HEK293 (cell line): Measurements from ENCODE around the gene ARPC1B.

Source experiments
- CTCF ChIA-PET: fragments of 350-600 bp; formaldehyde crosslinking; extraction: SDS; loops from one replicate; lab custom pipeline; 2021; ENCODE audit warnings: antibody characterized with exemption; lab: Yijun Ruan, JAX
- POLR2A ChIA-PET: fragments of 300-600 bp; formaldehyde crosslinking; extraction: SDS; loops from one replicate; lab custom pipeline; 2020; ENCODE audit warnings: antibody characterized with exemption, inconsistent platforms; lab: Yijun Ruan, JAX
- H3K27ac ChIP-seq: fragments of 200-500 bp; sonication (Bioruptor generic); 2 replicates; pipeline ENCODE4 v1.5.1; 2014; ENCODE audit warnings: low read depth, low read length, control low read depth, inconsistent platforms; ENCODE audit errors: extremely low read depth
- H3K36me3 ChIP-seq, 2 experiments: fragments of 200-500 bp in 1 of 2; sonication (Bioruptor generic) in 1 of 2; 1 replicate in 1 of 2; 2 replicates in 1 of 2; pipeline ENCODE4 v1.5.1; 2014 to 2017; ENCODE audit warnings: inconsistent platforms in 2 of 2, low read length in 2 of 2; ENCODE audit not compliant: control insufficient read depth in 2 of 2, insufficient read depth in 1 of 2
- H3K4me1 ChIP-seq: fragments of 200-500 bp; sonication (Bioruptor generic); 2 replicates; pipeline ENCODE4 v1.5.1; 2014; ENCODE audit warnings: mild to moderate bottlenecking, low read length, inconsistent platforms; ENCODE audit not compliant: control insufficient read depth, insufficient read depth
- H3K4me3 ChIP-seq: 2 replicates; pipeline ENCODE4 v1.5.1; 2011; ENCODE audit warnings: low read depth, mild to moderate bottlenecking, control low read depth, low read length, moderate library complexity
- H3K9me3 ChIP-seq: fragments of 200-500 bp; sonication (Bioruptor generic); 2 replicates; pipeline ENCODE4 v1.5.1; 2014; ENCODE audit warnings: low read depth, low read length, inconsistent platforms; ENCODE audit not compliant: control insufficient read depth, insufficient read depth
- EGR2 ChIP-seq: fragments of 450-650 bp; formaldehyde crosslinking; IDR thresholded peaks from 2 replicates; pipeline ENCODE4 v1.5.1; 2016; ENCODE audit warnings: low read depth, missing biosample characterization, missing genetic modification characterization
- IKZF3 ChIP-seq: fragments of 450-650 bp; IDR thresholded peaks from 2 replicates; pipeline ENCODE4 v1.5.0; 2018; ENCODE audit warnings: missing biosample characterization, mild to moderate bottlenecking, missing genetic modification characterization, moderate library complexity
- KLF17 ChIP-seq: fragments of 450-650 bp; formaldehyde crosslinking; IDR thresholded peaks from 2 replicates; pipeline ENCODE4 v1.5.1; 2016; ENCODE audit warnings: missing biosample characterization, missing genetic modification characterization
- PATZ1 ChIP-seq: fragments of 450-650 bp; formaldehyde crosslinking; IDR thresholded peaks from 2 replicates; pipeline ENCODE4 v1.5.1; 2016; ENCODE audit warnings: missing biosample characterization, missing genetic modification characterization
- PRDM2 ChIP-seq: fragments of 450-650 bp; formaldehyde crosslinking; IDR thresholded peaks from 2 replicates; pipeline ENCODE4 v1.5.1; 2016; ENCODE audit warnings: missing biosample characterization, missing genetic modification characterization, borderline replicate concordance
- SETDB1 ChIP-seq: IDR thresholded peaks from one replicate; pipeline ENCODE4 v1.6.1; 2017; ENCODE audit warnings: mild to moderate bottlenecking, low read length, moderate library complexity, mixed read lengths; ENCODE audit not compliant: insufficient read length
- ZBTB11 ChIP-seq: fragments of 450-650 bp; formaldehyde crosslinking; conservative IDR thresholded peaks from 2 replicates; pipeline ENCODE4 v1.5.1; 2016; ENCODE audit warnings: low read depth, missing biosample characterization, missing genetic modification characterization
- ZBTB17 ChIP-seq: fragments of 450-650 bp; formaldehyde crosslinking; IDR thresholded peaks from 2 replicates; pipeline ENCODE4 v1.5.1; 2016; ENCODE audit warnings: missing biosample characterization, missing genetic modification characterization
- ZBTB8A ChIP-seq: fragments of 450-650 bp; formaldehyde crosslinking; IDR thresholded peaks from 2 replicates; pipeline ENCODE4 v1.5.1; 2016; ENCODE audit warnings: missing biosample characterization, missing genetic modification characterization
- ZEB2 ChIP-seq: fragments of 450-650 bp; formaldehyde crosslinking; IDR thresholded peaks from 2 replicates; pipeline ENCODE4 v1.5.1; 2016; ENCODE audit warnings: missing biosample characterization, missing genetic modification characterization
- ZFHX2 ChIP-seq: fragments of 450-650 bp; formaldehyde crosslinking; conservative IDR thresholded peaks from 2 replicates; pipeline ENCODE4 v1.5.1; 2016; ENCODE audit warnings: missing biosample characterization, missing genetic modification characterization
- ZNF114 ChIP-seq: fragments of 450-650 bp; formaldehyde crosslinking; IDR thresholded peaks from 2 replicates; pipeline ENCODE4 v1.5.0; 2017; ENCODE audit warnings: missing biosample characterization, missing genetic modification characterization
- ZNF266 ChIP-seq: fragments of 450-650 bp; formaldehyde crosslinking; IDR thresholded peaks from 2 replicates; pipeline ENCODE4 v1.5.1; 2016; ENCODE audit warnings: missing biosample characterization, missing genetic modification characterization, low read depth
- ZNF302 ChIP-seq: fragments of 450-650 bp; formaldehyde crosslinking; IDR thresholded peaks from 2 replicates; pipeline ENCODE4 v1.5.1; 2016; ENCODE audit warnings: missing biosample characterization, missing genetic modification characterization, low read depth
- ZNF311 ChIP-seq: fragments of 450-650 bp; formaldehyde crosslinking; IDR thresholded peaks from 2 replicates; pipeline ENCODE4 v1.5.1; 2017; ENCODE audit warnings: missing biosample characterization, missing genetic modification characterization, borderline replicate concordance
- ZNF513 ChIP-seq: fragments of 450-650 bp; IDR thresholded peaks from 2 replicates; pipeline ENCODE4 v1.5.1; 2018; ENCODE audit warnings: missing biosample characterization, missing genetic modification characterization
- ZNF561 ChIP-seq: fragments of 450-650 bp; IDR thresholded peaks from 2 replicates; pipeline ENCODE4 v1.5.1; 2018; ENCODE audit warnings: missing biosample characterization, missing genetic modification characterization, borderline replicate concordance
- ZNF626 ChIP-seq: fragments of 450-650 bp; sonication (Bioruptor Pico); formaldehyde crosslinking; IDR thresholded peaks from 2 replicates; pipeline ENCODE4 v1.5.1; 2018; ENCODE audit warnings: missing biosample characterization, missing genetic modification characterization, inconsistent platforms
- ZNF654 ChIP-seq: fragments of 450-650 bp; formaldehyde crosslinking; IDR thresholded peaks from 2 replicates; pipeline ENCODE4 v1.5.1; 2016; ENCODE audit warnings: low read depth, missing biosample characterization, missing genetic modification characterization
- ZNF701 ChIP-seq: fragments of 450-650 bp; formaldehyde crosslinking; IDR thresholded peaks from 2 replicates; pipeline ENCODE4 v1.5.1; 2016; ENCODE audit warnings: missing biosample characterization, missing genetic modification characterization

ARPC1B gene

GRCh38 chr7:99368750-99369389, 5.7 kb upstream of the ARPC1B start (continued):
- TF ChIP-seq PRDM2 (tag by site-specific recombination) (no peak), ZNF302 (tag by site-specific recombination) (no peak), KLF17 (tag by site-specific recombination) (peak; percentile 32; the same call in 1 of the 2 replicates), ZNF114 (no peak), ZBTB8A (tag by site-specific recombination) (no peak), ZNF266 (tag by site-specific recombination) (no peak)

- CTCF ChIA-PET = no interaction called here
- Histone ChIP-seq H3K4me1 (no peaks in the 10 kb centered on the region), H3K9me3 (no peaks in the 10 kb centered on the region), H3K4me3 (no peak overlapping the region), H3K27ac (no peak overlapping the region), H3K36me3 (peaks cover 11 to 22% of the 10 kb centered on the region in 2 experiments)
- POLR2A ChIA-PET = no interaction called here
- no peak for TF ChIP-seq EGR2
- TF ChIP-seq ZFHX2 (tag by site-specific recombination) = no peak
- 0 out of 2 replicates have a peak, but pooled peaks have one; percentile 20 for TF ChIP-seq IKZF3 (tag by site-specific recombination)
- no peak for TF ChIP-seq ZEB2 (tag by site-specific recombination)
- no peak for TF ChIP-seq ZNF561
- TF ChIP-seq ZBTB11 (tag by site-specific recombination) = no peak
- no peak for TF ChIP-seq ZNF626 (tag by site-specific recombination)
- no peak for TF ChIP-seq ZNF513 (tag by site-specific recombination)
- TF ChIP-seq ZNF654 (tag by site-specific recombination) = no peak
- TF ChIP-seq PATZ1 = peak; percentile 46; the same call in 1 of the 2 replicates
- TF ChIP-seq ZNF701 (tag by site-specific recombination) = no peak
- TF ChIP-seq ZNF311 (tag by site-specific recombination) = no peak
- TF ChIP-seq SETDB1 = no peak
- peak; percentile 52; the same call in 1 of the 2 replicates for TF ChIP-seq ZBTB17 (tag by site-specific recombination)
Observed at GRCh38 chr7:99369767-99370391, 4.7 kb upstream of the ARPC1B start.
